HG03135 (cell line): ENCODE data around the gene ZDHHC14.
"Not testable (repeated sequence)": the region's sequence is repeated elsewhere in the genome, so short reads cannot be mapped to it uniquely, and the experiment has no call there.

Experiments
- ATAC-seq: cut with Tn5 transposase; IDR thresholded peaks from one replicate; pipeline ENCODE4 v1.9.1; 2021; ENCODE audit warnings: mild to moderate bottlenecking, moderate library complexity; ENCODE audit not compliant: unreplicated experiment

The ZDHHC14 gene

DNA sequence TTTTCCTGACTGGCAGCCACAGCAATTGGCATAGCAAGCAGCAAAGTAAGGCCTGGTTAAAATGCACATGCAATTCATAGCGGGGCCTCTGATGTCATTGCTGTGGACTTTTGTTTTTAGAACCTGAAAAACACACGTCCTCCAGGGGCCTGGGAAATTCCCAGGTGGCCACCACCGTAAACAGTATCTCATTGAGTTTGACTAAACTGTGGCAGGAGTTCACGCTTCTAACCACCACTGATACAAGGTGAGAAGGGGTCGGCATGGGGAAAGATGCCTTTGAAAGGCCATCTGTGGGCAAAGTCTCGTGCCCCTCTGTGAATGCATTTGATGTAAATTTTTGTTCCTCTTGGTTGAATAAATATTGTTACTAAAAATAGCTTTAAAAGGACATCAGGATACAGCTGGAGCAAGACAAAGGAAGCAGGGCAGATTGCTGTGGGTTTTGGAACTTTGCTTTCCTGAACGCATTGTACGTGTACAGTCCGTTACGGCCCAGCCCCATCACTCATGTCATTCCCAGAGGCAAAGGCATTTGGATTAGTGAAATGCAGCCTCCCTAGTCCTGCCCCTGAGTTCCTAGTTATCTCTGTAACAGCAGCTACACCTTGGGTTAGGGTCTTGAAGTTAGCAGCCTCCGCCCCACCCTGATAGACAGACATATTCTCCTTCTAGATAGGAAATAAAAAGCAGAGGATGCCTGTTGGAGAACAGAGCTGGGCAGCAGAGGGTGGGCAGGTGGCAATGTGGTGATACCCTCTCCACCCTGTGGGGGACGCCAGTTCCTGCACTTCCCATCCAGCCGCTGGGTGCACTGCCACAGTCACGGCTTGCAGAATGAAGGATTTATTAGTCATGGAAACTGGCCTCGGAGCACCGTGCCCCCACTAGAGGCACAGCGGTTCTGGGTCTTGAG, 80.3 kb downstream of the ZDHHC14 start:
- ATAC-seq = no peak

DNA sequence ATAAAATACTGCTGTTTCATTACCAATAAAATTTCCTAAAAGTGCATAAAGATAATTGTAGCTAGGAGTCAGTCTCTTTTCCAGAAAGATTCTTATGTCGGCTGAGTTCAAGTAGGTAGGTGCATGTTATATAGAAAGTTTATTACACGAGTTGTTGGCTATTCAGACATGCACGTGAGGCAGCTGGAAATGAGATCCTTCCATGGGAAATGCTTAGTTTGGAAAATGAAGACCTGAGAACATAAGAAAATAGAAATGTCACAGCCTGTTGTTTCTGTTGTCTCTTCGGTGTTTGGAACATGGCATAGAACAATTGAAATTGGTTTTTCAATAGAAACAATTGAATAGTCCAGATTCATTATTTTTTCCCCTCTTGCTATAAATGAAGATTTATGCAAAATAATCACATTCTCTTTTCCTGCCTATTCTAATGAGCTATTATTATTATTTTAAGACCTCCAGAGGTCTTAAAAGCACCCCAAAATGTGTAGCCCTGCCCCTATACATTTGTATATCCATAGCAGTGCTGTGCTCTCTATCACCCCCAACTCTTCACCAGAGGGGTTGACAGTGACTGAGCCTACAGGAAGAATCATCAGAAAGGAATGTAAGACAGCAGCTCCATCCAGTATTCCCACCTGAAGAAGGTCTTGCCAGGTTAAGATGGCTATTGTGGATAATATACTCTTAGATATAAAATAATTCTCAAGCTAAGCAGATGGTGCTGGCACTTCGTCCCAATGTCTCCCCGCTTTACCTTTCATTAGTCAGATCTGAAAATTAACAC, 82.2 kb downstream of the ZDHHC14 start:
- no peak for ATAC-seq

GRCh38 chr6:157463743-157464135, 82.7 kb downstream of the ZDHHC14 start:
- not testable (repeated sequence) for ATAC-seq

- peak; percentile 61 for ATAC-seq
Measured at GRCh38 chr6:157464653-157465535, 83.9 kb downstream of the ZDHHC14 start.

- ATAC-seq = no peak
Measured at GRCh38 chr6:157466342-157466648, 85.3 kb downstream of the ZDHHC14 start.

DNA sequence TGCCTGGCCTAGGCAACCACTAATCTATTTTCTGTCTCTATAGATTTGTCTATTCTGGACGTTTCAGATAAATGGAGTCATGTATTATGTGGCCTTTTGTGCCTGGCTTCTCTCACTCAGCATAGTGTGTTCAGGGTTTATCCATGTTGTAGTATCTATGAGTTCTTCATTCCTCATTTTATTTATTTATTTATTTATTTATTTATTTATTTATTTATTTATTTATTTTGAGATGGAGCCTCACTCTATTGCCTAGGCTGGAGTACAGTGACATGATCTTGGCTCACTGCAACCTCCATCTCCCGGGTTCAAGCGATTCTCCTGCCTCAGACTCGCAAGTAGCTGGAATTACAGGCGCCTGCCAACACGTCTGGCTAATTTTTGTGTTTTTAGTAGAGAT, 86.3 kb downstream of the ZDHHC14 start:
- not testable (repeated sequence) for ATAC-seq

DNA sequence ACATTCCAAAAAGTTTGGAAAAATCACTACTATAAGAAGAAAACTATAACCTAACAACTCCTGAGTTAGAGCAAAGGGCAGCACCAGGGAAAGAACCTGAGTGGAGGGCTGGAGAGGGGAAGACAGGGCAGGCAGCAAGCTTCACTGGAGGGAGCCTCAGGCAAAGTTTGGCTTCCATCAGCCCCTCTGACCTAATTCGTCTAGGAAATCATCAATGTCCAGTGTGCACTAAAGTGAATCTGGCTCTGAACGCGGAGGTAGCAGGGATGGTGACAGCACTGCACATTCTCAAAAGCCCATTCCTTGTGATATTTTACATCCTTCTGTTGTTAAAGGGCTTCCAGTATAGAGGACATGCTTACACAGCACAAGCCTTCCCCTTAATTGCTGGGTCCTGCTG, 87.1 kb downstream of the ZDHHC14 start:
- ATAC-seq = no peak

- ATAC-seq = no peak
Measured at GRCh38 chr6:157468574-157468973, 87.6 kb downstream of the ZDHHC14 start.

- no peak for ATAC-seq
Measured at GRCh38 chr6:157469378-157469777, 88.4 kb downstream of the ZDHHC14 start.

DNA sequence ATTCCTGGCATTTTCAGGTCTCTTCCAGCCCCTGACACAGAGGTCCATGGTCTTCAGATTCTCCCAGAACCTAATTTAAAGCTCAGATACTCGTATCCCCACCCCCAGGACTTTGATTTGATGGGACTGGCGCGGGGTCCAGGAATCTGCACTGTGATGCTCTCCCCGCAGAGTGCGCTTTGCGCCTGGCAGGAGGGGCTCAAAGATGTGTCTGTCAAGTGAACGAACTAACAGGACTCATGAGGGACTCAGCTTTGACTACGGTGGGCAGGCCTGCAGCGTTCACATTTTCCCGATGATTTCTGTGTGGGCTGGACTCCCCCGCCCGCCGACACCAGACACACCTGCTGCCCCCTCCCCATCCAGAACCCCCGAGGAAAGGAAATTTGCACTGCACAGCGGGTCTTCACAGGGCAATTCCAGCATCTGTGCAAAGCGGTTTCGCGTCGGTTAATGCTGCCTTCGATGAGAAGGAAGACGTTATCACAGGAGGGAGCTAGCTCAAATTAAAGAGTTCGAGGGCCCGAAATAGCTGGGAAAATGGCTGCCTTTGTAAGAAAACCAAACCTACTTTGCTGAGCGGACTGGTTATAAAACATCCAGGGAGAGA, 90.2 kb downstream of the ZDHHC14 start:
- no peak for ATAC-seq

DNA sequence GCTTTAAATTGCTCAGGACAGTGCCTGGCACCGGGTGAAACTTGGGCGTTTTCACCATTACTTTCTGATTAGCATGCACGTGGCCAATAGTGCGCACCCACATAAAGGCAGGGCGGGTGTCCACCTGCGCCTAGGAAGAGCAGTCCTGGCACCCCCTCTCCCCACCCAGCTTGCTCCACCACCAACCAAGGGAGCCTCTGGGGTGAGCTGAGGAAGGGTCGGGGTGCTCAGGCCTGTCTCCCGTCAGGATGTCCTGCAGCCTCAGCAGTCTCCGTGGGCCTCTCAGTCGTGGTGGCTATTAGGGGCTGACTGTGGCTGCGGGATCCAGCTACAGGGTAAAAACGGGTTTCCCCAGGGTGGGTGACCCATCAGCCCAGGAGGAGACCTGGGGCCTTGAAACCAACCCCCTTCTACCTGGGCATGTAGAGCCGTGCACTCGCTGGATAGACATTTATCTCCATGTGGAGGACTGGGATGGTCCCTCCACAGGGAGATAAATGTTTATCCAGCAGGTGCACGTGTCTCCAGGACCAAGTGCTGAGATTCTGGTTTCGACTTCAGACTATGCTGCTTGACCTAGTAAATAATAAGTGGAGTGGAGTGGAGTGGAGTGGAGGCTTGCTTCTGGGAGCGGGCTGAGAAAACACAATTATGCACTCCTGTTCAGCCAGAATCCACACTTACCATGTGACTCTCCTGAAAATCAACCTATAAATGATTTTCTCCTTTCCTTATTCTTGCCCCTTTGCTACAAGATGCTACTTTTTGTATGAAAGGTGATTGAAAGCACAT, 91.1 kb downstream of the ZDHHC14 start:
- ATAC-seq = no peak

DNA sequence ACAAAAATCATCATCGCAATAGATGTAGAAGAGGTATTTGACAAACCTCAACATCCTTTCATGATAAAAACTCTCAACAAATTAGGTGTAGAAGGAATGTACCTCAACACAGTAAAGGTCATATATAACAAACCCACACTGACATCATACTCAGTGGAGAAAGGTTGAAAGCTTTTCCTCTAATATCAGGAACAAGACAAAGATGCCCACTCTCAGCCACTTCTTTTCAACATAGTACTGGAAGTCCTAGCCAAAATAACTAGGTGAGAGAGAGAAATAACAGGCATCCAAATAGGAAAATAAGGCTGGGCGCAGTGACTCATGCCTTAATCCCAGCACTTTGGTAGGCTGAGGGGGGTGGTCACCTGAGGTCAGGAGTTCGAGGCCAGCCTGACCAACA, 95.8 kb downstream of the ZDHHC14 start:
- ATAC-seq = no peak

GRCh38 chr6:157478926-157479325, 97.9 kb downstream of the ZDHHC14 start:
- ATAC-seq = no peak

DNA sequence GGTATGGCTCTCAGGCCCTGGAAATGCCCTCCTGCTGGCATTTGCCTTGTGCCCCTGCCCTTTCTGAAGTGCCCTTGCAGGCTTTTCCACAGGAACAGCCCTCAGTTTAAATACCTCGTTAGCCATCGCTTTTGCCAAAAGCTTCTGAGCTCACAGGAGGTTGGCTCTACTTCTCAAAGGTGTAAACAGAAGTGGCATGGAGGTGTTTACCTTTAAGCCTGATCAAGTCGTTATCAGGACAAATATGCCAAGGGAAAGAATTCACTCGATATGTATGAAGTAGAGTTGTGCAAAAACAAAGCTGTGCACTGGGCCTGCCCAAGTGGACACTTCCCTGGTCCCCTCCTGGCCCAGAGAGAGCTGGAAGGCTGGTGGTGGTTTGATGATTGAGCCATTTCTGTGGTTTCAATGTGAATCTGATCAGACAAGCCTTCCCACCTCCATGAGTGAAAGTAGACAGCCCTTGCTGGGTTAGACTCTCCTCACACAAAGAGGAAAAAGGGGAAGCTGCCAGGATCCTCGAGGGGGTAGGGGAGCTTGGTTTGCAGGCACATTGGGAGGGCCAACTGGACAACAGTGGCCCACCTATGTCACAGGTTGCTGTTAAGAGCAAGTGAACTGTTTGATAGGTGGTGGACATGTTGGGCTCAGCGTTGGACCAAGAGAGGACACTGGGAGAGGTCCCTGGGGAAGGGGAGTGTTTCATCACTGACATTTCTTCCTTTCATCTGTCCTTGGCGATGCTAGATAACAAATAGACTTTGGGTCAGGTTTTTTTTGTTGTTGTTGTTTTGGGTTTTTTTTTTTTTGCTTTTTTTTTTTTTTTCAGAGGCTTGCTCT, 98.7 kb downstream of the ZDHHC14 start:
- ATAC-seq = no peak

DNA sequence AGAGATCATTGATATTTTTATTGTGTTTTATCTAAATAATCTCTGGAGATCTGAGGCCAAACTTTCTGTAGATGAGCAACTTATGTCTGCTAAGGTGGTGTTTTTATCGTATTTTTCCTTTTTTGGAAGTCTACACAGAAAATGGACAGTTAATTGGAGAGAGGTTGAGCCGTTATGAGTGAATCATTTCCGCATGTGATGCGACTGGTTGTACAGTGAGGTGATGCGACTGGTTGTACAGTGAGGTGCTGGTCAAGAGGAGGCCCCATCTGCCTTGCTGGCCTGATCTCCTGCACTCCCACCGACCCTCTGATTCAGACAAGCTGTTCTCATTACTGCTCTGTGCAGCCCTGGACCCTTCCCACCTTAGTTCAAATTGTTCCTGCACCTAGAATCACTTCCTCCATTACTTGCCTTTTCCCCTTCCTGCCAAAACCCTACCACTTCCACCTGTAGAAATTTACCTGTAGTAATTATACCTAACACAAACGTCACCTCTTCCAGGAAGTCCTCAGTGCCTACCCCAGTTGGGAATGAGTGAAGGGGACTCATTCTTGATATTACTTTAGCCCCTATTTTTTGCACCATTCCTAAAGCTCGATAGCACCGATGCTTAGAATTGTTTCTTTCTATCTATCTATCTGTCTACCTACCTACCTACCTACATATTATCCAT, 100.3 kb downstream of the ZDHHC14 start:
- ATAC-seq = no peak

DNA sequence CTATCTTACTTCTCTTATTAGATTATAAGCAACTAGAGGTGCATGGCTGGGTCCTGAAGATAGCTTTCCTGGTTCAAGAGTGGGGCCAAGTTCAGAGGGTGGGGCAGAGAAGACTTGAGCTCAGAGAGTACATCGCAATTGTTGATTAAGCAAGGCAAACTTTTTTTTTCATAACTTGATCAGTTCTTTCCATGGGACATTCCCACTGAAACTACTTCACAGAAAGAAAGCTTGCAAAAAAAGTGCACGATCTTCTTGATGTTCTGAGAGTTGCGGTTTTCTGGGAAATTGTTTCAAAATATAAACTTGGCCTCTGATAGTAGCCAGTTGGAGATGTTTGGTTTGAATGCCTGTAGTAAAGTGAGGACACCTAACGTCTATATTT, 100.9 kb downstream of the ZDHHC14 start:
- ATAC-seq = no peak

DNA sequence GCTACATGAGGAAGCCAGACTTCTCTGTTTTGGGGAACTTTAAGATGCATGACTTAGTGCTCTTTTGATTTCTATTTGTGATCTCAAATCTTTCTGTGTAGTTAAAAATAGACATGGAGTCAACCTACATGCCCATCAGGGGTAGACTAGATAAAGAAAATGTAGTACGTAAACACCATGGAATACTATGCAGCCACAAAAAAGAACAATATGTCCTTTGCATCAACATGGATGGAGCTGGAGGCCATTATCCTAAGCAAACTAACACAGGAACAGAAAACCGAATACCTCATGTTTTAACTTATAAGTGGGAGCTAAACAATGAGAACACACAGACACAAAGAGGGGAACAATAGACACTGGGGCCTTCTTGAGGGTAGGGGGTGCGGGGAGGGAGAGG, 102.8 kb downstream of the ZDHHC14 start:
- ATAC-seq = no peak

DNA sequence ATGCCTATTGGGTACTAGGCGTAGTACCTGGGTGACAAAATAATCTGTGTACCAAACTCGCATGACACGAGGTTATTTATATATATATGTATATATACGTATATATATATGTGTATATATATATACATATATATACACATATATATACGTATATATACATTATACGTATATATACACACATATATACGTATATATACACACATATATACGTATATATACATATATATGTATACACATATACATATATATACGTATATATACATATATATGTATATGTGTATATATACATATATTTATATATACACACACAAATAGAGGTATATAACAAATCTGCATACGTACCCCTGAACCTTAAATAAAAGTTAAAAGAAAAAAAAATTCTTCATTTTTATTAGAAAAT, 103.2 kb downstream of the ZDHHC14 start:
- ATAC-seq = no peak

GRCh38 chr6:157486572-157486971, 105.6 kb downstream of the ZDHHC14 start:
- no peak for ATAC-seq
